Kidney capillary endothelial cell (primary cell): ENCODE data around the gene QKI.
A peak's percentile ranks its signal among the peaks of the same experiment; 100 is the strongest.
"Not testable (repeated sequence)": the region's sequence is repeated elsewhere in the genome, so short reads cannot be mapped to it uniquely, and the experiment has no call there.

Source experiments
- DNase-seq: peaks from one replicate; pipeline ENCODE4 v3.0.0-alpha.2; 2018; ENCODE audit warnings: low spot score

QKI gene

DNA sequence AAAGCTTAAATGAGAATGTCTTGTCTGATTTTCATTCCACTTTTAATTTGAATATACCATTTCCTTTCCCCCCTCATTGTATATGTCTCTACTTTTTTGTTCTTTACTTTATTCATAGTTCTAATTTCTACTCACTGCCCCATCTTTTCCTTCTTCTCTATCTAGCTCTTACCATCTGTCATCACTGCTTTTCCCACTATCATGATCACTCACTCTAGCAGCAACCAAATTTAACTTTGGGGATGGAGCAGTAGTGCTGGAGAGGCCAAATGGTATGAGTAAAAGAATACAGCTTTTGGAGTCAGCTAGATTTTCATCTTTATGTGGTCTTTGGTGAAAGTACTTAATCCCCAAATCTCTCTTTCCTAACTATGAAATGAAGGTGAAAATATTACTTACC, 25.5 kb downstream of the QKI start:
- no peak for DNase-seq

DNA sequence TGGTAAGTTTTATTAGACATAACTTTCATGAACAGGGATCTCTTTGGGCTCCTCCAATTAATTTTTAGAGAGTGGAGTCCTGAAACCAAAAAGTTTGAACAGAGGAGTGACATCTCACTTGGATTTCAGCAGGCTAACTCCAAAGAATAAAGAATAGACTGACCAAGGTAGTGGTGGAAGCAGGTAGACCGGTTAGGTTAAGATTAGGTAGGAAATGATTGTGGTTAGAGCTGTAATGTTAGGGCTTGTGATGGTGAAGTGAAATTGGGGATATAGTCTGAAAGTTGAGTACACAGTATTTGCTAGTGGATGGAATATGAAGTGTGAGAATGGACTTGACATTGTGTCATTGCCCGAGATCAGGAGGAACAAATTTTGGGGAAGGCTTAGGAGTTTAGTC, 27.8 kb downstream of the QKI start:
- no peak for DNase-seq

DNA sequence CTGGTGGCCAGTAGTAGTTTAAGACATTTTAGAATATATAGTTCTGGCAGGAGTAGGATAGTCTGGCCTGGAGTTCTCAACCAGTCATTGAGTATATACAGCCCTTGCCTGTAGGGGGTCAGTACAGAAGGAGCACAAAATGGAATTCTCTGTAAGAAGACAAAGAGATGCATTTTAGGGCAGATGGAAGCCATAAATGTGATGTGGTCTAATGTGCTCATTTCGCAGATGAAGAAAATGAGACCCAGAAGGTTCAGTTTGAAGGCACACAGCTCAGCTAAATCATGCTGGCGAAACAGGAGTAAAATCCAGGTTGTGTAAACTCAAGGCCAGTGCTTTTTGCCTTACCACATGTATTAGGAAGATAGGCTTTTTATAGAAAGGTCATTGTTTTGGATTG, 29.6 kb downstream of the QKI start:
- no peak for DNase-seq

DNA sequence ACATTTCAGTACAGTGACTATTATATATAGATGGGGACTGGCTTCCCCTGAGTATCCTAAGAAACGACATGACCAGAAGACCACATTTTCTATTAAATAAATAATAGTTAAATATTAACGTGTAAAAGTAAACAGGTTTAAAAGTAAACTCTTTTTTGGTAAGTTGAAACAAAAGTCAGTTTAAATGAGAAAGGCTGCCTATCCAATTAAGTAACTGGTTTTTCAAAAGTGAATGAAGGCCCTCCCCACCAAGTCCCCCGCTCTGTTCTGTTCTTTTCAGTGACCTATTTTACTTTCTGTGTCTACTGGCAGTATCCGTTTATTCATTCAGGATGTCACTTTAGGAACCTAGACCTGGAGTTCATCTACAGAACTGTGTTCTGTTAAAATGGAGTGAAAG, 32.0 kb downstream of the QKI start:
- no peak for DNase-seq

DNA sequence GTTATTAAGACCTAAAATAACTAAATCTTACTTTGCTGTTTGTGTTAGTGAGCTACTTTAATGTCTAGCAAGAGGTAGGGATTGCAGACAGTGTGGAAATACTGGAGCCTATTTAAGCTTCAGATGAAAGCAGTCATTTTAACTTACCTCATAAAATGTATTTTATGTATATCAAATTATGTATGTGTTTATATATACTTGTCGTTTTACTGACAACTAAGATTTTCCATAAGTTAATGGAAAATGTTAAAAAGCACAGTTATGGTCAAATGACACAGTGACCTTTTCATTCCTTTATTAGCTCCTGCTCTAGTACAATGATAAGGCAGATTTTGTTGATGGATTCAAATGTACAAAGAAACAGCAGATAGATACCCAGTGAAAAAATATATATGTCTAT, 34.6 kb downstream of the QKI start:
- DNase-seq, result no peak

DNA sequence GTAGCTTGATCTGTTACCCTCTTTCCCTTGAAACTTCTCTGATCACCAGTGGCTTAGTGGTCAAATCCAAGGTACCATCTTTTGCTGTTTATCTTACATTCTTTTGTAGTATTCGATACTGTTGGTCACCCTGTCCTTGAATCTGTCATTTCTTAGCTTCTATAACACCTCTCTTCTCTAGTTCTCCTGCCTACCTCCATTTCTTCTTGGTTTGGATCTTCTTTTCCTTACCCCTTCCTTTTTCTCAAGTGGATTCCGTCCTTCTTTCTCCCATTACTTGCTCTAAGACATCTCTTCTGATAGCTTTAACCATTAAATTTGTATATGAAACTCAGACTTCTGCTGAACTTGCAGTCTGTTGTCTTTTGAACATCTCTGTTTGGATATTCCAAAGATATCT, 39.9 kb downstream of the QKI start:
- no peak for DNase-seq

DNA sequence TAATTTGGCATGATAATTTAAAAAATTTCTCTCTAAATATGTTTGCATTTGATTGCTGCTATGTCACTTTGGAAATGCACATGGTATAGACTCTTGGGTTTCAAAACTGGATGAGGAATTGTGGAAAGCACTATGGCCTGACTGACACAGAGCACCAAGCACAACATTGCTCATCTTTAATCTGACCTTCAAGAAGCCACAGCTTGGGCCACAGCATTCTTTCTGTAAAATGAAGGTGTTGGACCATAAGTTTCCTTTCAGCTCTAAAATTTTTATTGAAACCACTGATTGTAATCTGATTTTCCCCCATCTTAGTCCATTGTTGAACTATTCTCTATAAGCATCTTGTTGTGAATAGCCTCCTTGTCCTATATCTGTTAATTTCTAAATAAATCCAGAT, 41.0 kb downstream of the QKI start:
- DNase-seq, result no peak

DNA sequence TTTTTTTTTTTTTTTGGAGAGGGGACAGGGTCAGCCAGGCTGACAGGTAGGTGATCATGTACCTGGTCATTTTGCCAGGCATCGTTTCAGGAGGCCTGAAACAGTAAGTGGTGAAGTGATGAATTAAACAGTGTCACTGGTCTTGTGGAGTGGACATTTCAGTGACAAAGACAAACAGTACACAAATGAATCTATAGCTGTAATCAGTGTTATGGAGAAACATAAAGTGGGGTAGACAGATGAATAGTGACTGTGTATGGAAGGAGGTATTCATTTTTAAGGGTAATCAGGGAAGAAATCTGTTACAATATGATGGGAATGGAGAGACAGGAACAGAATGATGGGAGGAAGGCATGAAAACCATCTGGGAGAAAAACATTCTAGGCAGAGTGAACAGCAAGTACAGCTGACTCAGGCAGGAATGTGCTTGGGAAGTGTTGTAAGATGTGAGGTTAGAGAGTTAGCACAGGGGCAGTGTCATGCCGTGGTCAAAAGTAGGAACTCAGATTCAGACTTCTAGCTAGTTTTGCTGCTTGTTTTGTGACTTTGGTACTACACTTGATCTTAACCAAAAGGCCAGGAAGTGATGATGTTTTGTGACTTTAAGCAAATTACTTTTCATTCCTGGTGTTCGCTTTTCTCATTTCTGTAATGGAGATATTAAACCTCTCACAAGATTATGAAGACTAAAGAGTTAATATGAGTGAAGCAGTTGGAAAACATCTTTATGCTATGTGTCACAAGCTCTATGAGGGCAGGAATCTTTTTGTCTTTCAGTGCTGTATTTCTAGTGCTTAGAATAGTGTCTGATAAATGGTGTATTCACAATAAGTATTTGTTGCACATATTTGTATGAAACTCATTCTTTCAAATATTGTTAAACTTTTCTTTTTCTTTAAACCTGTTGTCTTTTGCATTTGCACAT, 43.4 kb downstream of the QKI start:
- peak; percentile 26 for DNase-seq

DNA sequence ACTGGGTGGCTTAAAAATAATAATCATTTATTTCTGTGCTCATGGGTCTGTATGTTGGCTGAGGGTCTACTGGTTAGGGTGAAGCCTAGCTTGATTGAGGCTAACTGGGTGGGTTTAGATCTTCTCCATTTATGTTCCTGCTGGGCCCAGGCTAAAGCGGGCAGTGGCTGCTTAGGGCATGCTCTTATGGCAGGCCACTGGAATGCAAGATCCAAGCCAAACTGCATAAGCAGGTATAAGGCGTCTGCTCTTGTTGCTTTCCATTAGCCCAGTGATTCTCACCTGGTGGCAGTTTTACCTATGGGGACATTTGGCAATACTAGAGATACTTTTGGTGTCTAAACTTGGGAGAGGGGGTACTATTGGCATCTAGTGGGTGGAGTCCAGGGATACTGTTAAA, 44.5 kb downstream of the QKI start:
- DNase-seq, result no peak

DNA sequence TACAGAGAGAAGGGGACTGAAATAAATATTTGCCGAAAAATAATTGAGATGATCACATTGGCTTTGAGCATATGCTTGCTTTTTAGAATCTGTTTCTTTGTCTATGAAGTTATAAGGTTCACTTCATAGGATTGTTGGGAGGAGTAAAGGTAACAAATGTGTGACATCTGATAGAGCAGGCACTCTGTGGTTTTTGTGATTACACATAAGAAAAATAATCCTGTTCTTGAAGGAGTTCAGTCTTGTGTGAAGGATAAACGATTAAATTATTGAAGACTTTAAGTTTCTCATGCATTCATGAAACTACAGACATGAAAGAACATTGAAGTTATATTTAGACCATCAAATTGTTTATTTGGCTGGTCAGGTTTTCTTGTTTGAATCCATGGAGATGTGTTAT, 45.0 kb downstream of the QKI start:
- DNase-seq, result no peak

DNA sequence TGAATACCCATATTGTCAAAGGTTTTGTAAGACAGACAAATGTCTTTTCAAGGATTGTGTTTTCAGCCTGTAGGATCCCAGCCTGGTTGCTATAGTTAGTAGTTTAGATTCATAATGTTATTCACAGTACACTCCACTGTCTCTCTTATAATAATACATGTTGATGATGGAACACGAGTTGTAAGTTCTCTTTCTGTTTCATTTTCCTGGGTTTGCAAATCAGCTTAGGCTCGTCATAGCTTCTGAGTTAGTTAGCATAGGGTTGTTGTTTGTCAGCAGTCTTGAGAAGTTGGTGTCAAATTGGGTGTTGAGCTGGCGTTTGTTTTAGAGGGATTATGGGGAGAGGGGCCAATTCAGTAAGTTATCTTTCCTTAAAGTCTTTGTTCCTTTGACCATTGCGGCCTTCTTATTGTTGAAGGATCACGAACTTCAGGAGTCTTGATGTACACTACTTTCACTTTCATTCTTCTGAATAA, 45.8 kb downstream of the QKI start:
- DNase-seq, result peak; percentile 16

DNA sequence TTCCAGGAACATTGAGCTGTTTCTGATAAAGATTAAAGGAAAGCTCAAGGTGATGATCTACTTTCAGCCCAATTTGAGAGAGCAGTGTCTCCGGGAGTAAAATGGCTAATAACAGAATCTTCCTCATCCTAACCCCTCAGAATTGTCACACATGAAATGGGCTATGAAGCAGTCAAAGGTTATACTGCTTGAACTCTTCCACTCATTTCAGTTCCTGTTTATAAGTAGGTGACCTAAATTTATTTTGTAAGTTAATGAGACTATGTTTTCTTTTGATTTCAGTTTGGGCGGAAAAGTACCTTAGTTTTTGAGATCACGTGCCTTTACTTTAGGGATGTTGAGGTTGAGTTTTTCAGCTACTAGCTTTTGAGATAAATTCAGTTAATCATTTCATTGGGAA, 47.2 kb downstream of the QKI start:
- DNase-seq, result no peak

DNA sequence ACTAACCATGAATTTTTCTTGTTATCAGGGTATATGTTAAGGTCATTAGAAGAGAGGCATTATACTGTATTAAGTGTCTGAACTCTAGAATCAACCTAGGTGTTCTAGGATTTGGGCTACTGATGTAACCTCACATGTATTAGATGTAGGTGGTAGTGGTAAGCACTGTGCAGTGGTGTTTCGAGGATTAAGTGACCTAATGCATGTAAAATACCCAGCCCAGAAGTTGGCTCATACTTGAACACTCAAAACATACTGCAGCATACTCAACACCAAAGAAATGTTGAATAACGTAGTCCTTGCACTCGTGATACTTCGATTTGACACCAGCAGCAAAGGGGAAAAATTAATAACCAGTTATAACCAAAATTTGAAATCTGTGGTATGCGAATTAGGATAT, 48.7 kb downstream of the QKI start:
- DNase-seq, result no peak

DNA sequence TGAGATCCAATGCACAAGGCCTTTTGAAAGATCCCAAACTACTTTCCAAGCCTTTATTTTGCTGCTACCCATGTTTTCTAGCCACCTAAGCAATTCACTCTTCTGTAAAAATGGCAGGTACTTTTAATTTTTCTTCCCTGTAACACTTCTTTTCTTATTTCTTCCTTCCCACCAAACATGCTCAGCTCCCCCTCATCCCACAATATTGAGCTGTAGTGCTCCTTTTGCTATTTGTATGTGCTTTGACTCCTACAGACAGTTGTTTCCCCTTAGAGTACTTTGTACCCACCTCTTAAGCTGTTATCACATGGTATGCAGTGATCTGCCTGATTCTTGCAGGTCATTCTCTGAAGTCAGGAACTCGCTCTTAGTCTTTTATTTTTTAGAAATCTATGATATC, 49.3 kb downstream of the QKI start:
- no peak for DNase-seq

DNA sequence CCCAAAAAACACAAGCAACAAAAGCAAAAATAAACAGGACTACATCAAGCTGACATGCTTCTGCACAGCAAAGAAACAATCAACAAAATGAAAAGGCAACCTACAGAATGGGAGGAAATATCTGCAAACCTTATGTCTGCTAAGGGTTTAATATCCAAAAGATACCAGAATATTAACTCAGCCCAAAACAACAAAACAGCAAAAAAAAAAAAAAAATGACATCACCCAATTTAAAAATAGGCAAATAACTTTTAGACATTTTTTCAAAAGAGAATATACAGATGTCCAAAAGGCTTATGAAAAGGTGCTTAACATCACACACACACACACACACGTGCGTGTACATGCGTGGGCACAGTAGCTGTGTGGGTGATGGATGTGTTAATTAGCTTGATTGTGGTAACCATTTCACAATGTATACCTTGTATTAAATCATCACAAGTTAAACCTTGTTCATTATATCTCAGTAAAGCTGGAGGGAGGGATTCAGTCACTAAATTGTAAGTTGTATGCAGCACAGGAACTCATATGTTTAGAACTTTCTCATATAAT, 52.4 kb downstream of the QKI start:
- no peak for DNase-seq

DNA sequence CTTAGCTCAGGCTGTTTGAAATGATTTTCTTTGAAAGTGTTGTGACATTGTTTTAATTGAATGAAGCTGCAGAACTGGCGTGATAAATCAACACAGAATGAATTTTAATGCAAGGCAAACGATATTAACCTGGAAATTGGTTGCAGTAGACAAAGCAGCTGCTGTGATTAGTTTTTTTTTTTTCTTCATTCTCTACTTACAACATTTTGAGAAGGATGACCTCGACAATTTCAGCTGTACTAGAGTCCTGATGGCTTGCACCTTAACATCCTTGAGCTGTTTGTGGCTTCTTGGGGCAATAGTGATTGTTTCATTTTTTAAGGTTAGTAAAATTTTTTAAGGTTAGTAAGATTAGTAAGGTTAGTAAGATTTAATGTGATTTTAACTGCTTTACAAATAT, 54.2 kb downstream of the QKI start:
- no peak for DNase-seq

DNA sequence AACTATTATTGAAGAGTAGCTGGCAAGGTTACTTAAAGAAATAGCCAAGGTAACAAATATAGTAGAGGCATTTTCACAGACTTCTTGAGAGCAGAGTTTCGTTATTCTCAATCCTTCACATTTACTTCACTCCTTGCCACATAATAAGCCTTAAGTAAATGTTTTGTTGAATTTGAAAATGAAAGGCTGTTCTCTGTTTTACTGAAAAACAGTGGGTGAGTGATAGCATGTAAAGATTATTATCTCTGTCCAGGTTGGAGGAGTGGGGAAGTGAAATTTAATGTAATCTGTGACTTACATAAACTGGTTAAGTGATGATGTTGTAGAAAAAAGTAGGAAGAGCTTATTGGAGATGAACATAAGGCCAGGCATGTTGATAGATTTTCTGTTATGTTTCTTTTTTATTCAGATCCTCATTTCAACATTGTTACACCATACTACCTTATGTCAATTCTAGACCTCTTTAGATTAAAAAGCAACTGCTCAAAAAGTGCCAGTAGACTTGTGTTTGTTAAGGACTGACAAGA, 55.0 kb downstream of the QKI start:
- DNase-seq, result no peak

DNA sequence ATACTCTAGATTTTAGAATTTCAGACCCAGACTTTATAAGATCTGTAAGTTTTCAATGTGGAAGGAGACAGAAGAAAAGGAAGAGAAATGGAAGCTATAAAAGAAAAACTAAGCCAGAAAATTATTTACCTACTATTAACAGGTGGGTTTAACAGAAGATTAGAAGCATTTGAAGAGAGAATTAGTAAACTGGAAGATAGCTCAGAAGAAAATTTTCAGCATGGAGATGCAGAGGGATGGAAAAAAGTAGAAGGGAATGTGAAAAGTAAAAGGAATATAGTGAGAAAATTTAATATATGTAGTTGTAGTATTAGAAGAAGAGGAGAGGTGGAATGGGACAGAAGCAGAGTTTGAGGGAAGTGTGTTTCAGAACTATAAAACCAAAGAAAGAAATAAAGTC, 56.1 kb downstream of the QKI start:
- no peak for DNase-seq

DNA sequence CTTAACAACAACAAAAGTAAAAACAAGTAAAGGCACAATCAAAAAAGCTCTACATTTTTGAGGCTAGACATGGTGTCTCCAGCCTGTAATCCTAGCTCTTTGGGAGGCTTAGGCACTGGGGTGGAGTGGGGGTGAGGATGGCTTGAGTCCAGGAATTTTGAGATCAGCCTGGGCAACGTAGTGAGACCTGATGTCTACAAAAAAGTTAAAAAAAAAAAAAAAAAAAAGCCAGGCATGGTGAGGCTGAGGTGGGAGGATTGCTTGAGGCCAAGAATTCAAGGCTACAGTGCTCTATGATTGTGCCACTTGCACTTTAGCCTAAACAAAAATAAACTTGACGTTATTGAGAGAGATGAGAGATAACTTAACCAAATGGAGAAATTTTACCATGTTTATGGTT, 60.1 kb downstream of the QKI start:
- no peak for DNase-seq

DNA sequence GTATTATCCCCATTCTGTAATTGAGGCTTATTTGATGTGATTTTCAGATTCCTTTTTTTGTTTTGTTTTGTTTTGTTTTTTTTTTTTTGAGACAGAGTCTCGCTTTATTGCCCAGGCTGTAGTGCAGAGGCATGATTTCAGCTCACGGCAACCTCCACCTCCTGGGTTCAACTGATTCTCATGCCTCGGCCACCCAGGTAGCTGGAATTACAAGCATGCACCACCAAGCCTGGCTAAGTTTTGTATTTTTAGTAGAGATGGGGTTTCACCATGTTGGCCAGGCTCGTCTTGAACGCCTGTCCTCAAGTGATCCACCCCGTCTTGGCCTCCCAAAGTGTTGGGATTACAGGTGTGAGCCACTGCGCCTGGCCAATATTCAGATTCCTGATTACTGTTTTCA, 62.4 kb downstream of the QKI start:
- not testable (repeated sequence) for DNase-seq

DNA sequence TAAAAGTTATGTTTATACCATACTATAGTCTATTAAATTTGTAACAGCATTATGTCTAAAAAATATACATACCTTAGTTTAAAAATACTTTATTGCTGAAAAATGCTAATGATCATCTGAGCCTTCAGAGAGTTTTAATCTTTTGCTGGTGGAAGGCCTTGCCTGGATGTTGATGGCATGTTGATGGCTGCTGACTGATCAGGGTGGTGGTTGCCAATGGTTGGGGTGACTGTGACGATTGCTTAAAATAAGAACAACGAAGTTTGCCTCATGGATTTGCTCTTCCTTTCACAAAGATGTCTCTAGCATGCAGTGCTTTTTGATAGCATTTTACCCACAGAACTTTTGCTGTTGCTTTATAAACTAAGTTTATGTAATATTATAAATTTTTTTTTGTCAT, 68.6 kb downstream of the QKI start:
- DNase-seq, result no peak

DNA sequence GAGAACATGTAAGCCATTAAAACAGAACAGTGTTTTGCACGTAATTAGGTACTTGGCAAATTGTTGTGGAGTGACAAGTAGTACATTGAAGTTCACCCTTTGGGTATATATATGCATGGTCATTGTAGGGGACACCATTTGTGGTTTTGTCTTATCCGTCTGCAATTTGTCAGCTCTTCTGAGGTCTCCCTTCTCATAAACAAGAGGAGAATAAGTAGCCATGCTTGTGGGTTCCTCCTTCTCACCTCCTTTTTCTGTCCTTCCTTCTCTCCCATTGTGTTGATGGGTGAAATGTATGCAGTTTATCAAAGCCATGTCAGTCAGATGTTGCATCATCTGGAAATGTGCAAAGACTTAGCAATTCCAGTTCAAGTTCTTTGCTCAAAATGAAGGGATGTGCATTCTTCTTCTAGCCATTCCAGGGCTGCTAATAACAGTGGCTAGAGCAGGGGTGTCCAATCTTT, 70.9 kb downstream of the QKI start:
- DNase-seq, result no peak

DNA sequence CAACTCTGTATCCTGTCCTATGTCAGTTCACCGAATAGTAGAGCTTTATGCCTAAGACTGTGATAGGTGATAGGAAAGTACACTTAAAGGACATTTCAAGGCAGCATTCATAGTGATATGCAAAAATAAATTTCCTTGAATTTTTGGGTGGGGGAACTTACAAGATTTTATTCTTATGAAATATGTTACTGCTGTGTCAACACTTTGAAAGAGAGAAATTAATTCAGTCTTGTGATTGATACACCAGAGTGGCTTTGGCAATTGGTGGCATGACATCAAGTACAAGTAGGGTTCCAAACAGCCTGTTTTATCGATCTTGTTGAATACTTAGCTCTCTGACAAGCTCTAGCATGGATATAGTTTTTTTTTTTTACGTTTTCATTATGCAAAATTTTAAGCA, 72.3 kb downstream of the QKI start:
- no peak for DNase-seq

DNA sequence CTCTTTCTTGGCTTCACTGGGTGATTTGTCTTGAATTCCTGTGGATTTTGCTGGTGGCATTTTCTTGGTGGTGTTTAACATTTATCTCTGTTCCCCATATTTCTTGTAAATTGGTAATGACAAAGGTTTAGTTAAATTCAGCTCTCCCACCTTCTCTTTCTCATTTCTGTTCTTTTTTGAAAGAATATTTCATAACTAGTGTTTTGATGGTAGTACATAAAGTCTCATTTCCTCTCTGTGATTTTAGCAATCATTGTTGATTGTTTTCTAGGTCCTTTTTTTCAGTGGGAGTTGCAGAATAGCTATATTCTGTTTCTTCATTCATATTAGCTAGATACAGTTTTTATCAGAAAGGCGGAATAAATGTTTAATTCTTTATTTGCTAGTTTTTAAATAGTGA, 73.1 kb downstream of the QKI start:
- no peak for DNase-seq
